Measurements from ENCODE around the gene GRIP1.

GRIP1 gene

GRCh38 chr12:66603461-66603860, 75.4 kb downstream of the GRIP1 start:
- no peak overlapping the region for H3K27ac ChIP-seq
- ChIA-PET POLR2A (ENCODE audit: low non-redundant PET) (no interaction called here), CTCF (interaction anchor here (0.6 kb wide), 1 partner anchor 69 kb away, joined by 6 read pairs; no protein-coding TSS in a partner anchor)
- no peak for TF ChIP-seq CTCF (conservative IDR thresholded peaks at IDR 0.05; ENCODE audit: low read depth)
- DNase-seq (ENCODE audit: low spot score): no peak

- TF ChIP-seq CTCF (conservative IDR thresholded peaks at IDR 0.05; ENCODE audit: low read depth): no peak
- ChIA-PET CTCF (interaction anchor here (0.6 kb wide), 2 partner anchors 70 to 237 kb away, joined by 4 to 6 read pairs; no protein-coding TSS in a partner anchor), POLR2A (ENCODE audit: low non-redundant PET) (no interaction called here)
- no peak for DNase-seq (ENCODE audit: low spot score)
- no peak overlapping the region for H3K27ac ChIP-seq
Observed at GRCh38 chr12:66602483-66603143, 76.3 kb downstream of the GRIP1 start.

- ChIA-PET POLR2A (ENCODE audit: low non-redundant PET) (no interaction called here), CTCF (no interaction called here)
Observed at GRCh38 chr12:66600903-66601302, 78.0 kb downstream of the GRIP1 start.

GRCh38 chr12:66599816-66600215, 79.1 kb downstream of the GRIP1 start:
- ChIA-PET CTCF (interaction anchor here (0.7 kb wide), 1 partner anchor 1514 kb away, joined by 3 read pairs; no protein-coding TSS in a partner anchor), POLR2A (ENCODE audit: low non-redundant PET) (no interaction called here)
- DNase-seq (ENCODE audit: low spot score): no peak

More at GRCh38 chr12:66600903-66601302, 78.0 kb downstream of the GRIP1 start:
- no peak for TF ChIP-seq CTCF (conservative IDR thresholded peaks at IDR 0.05; ENCODE audit: low read depth)
- no peak for DNase-seq (ENCODE audit: low spot score)
- H3K27ac ChIP-seq: no peak overlapping the region

GRCh38 chr12:66598608-66599007, 80.3 kb downstream of the GRIP1 start:
- TF ChIP-seq CTCF (conservative IDR thresholded peaks at IDR 0.05; ENCODE audit: low read depth): no peak
- no peak for DNase-seq (ENCODE audit: low spot score)
- POLR2A ChIA-PET (ENCODE audit: low non-redundant PET): no interaction called here
- H3K27ac ChIP-seq: no peak overlapping the region
- CTCF ChIA-PET: no interaction called here

More at GRCh38 chr12:66599816-66600215, 79.1 kb downstream of the GRIP1 start:
- no peak overlapping the region for H3K27ac ChIP-seq
- no peak for TF ChIP-seq CTCF (conservative IDR thresholded peaks at IDR 0.05; ENCODE audit: low read depth)

GRCh38 chr12:66598079-66598478, 80.8 kb downstream of the GRIP1 start:
- ChIA-PET POLR2A (ENCODE audit: low non-redundant PET) (no interaction called here), CTCF (interaction anchor here (0.6 kb wide), 1 partner anchor 755 kb away, joined by 4 read pairs; no protein-coding TSS in a partner anchor)
- no peak for TF ChIP-seq CTCF (conservative IDR thresholded peaks at IDR 0.05; ENCODE audit: low read depth)
- H3K27ac ChIP-seq: no peak overlapping the region
- DNase-seq (ENCODE audit: low spot score): no peak

Data from RWPE1 (cell line).